Gastrocnemius medialis (tissue), 4 donors: ENCODE results near the gene TAX1BP3.

Experiments used
- CTCF ChIP-seq, 5 experiments: fragments of 450-650 bp in 3 of 5; fragments of 200-600 bp in 2 of 5; sonication (generic) in 2 of 5; IDR thresholded peaks in 4 of 5; conservative IDR thresholded peaks in 1 of 5; 1 replicate in 4 of 5; 2 replicates in 1 of 5; pipeline ENCODE4 v1.5.1; 2016 to 2019; ENCODE audit warnings: antibody characterized with exemption in 5 of 5, mild to moderate bottlenecking in 3 of 5, moderate library complexity in 3 of 5
- POLR2A ChIP-seq, 2 donors: fragments of 450-650 bp; IDR thresholded peaks; one replicate each; pipeline ENCODE4 v1.6.1; 2017; ENCODE audit warnings: antibody characterized with exemption in 2 of 2, mild to moderate bottlenecking in 2 of 2, moderate library complexity in 2 of 2

- TF ChIP-seq CTCF (IDR thresholded peaks at IDR 0.05 in 4 of 5, conservative IDR thresholded peaks at IDR 0.05 in 1 of 5) (peak in 1 of 5 experiments; percentile 11), POLR2A (IDR thresholded peaks at IDR 0.05) (no peak)
Measured at GRCh38 chr17:3691617-3692067, 23.3 kb upstream of the TAX1BP3 start.
